IPS-20b (cell line): ENCODE results near the gene CPNE8.

Source experiments
- H3K27ac ChIP-seq: one replicate; pipeline ENCODE4 v1.5.1; 2013; ENCODE audit warnings: low read length
- H3K27me3 ChIP-seq: 2 replicates; pipeline ENCODE4 v1.6.1; 2013; ENCODE audit warnings: mild to moderate bottlenecking, low read length, inconsistent platforms; ENCODE audit not compliant: insufficient read depth
- H3K36me3 ChIP-seq: 2 replicates; pipeline ENCODE4 v1.6.1; 2013; ENCODE audit warnings: low read depth, mild to moderate bottlenecking, inconsistent platforms, low read length, moderate library complexity; ENCODE audit not compliant: insufficient read depth
- H3K4me1 ChIP-seq: 2 replicates; pipeline ENCODE4 v1.6.1; 2013; ENCODE audit warnings: mild to moderate bottlenecking, control low read depth, inconsistent platforms, low read length, moderate library complexity; ENCODE audit not compliant: insufficient read depth
- H3K4me3 ChIP-seq: 2 replicates; pipeline ENCODE4 v1.5.1; 2013; ENCODE audit warnings: mild to moderate bottlenecking, low read length, inconsistent platforms
- H3K9ac ChIP-seq: 2 replicates; pipeline ENCODE4 v1.6.1; 2013; ENCODE audit warnings: low read depth, mild to moderate bottlenecking, inconsistent platforms, low read length, moderate library complexity
- H3K9me3 ChIP-seq: 2 replicates; pipeline ENCODE4 v1.6.1; 2013; ENCODE audit warnings: mild to moderate bottlenecking, low read depth, low read length, inconsistent platforms; ENCODE audit not compliant: insufficient read depth

The CPNE8 gene

DNA sequence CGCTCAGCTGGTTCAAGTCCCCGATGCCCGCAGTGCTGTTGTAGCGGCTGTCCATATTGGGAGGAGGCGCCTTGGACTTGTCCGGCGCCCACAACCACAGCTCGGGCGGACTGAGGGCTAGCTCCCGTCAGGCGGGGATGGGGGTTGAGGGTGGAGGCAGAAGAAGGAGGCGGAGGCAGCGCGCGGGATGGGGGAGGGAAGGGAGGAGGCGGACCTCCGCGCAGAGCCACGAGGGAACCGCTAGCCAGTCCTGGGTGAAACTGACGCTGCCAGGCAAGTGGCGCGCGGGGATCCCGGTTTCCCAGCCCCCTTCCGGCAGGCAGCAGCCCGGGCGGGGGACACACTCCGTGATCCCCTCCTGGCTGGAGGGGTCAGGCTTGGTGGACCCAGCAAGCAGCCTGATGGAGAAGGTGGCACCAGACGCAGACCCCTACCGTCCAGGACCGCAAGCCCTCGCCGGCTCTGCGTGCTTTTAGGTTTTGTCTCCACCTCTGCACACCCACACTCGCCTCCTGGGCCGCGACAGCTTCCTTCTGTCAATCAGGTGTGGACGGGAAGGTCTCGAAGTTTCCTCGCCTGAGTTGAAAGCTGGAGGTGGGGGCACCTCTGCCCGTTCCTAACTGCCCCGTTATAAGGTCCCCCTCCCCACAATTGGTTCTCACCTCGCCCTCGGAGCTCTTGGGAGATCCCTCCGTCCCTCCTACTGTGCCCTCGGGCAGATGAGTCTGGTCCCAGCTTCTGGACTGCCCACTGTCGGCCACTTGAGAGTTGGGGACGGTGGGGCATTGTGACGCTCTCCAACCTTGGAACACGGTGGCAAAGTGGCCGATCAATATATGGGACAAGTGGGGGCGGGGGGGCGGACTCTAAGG is at the start of gene CPNE8:
Gene CPNE8 (minus strand): TSS at position 112 of the 872 bp plus-strand sequence. CDS start 57 bp downstream, at position 55.
- H3K9me3 ChIP-seq = no peaks in the 10 kb centered on the region
- no peaks in the 10 kb centered on the region for H3K36me3 ChIP-seq
- H3K4me1 ChIP-seq = peaks cover 13% of the 10 kb centered on the region; the same call in 1 of the 2 replicates
- peak within 1 kb of the TSS; percentile 83; the same call in 1 of the 2 replicates for H3K9ac ChIP-seq
- H3K27me3 ChIP-seq = peaks cover 13% of the 10 kb centered on the region; the same call in 1 of the 2 replicates
- H3K4me3 ChIP-seq = peak within 1 kb of the TSS; percentile 86
- no peak within 1 kb of the TSS for H3K27ac ChIP-seq

DNA sequence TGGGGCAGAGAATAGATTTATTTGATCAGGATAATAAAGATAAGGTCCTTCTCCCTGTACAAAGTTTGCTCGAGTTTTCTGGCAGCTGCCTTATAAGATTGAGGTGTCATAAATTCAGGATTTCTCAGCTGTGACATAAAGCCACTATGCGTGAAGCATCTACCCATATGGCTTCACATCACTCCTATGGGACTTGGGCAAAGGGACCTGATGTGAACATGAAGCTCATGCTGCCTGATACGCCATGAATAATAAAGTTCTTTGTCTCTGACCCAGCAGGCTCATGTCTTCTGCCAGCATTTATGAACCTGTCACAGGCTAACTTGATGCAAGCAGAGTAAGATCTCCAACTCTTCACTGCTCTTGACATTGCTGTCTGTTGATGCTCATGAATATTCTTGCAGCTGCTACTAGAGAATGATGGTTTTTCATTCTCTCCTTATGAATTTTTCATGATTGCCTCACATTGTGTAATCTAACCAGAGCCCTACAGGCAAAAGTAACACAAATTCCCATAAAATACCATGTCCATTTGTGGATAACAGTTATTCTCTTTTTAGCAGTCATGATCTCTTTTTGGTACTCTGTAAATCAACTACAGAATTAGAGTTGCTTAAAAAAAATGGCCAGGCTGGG is 49.0 kb upstream of the CPNE8 start:
- H3K4me1 ChIP-seq = no peaks in the 10 kb centered on the region
- no peaks in the 10 kb centered on the region for H3K36me3 ChIP-seq
- no peak overlapping the region for H3K27ac ChIP-seq
- no peak overlapping the region for H3K9ac ChIP-seq
- H3K27me3 ChIP-seq = no peaks in the 10 kb centered on the region
- no peaks in the 10 kb centered on the region for H3K9me3 ChIP-seq
- no peak overlapping the region for H3K4me3 ChIP-seq

GRCh38 chr12:38949363-38949762 is 44.0 kb upstream of the CPNE8 start:
- no peaks in the 10 kb centered on the region for H3K9me3 ChIP-seq
- H3K36me3 ChIP-seq = no peaks in the 10 kb centered on the region
- H3K9ac ChIP-seq = no peak overlapping the region
- H3K4me1 ChIP-seq = no peaks in the 10 kb centered on the region
- no peak overlapping the region for H3K4me3 ChIP-seq
- no peaks in the 10 kb centered on the region for H3K27me3 ChIP-seq
- H3K27ac ChIP-seq = no peak overlapping the region

- H3K27me3 ChIP-seq = no peaks in the 10 kb centered on the region
- H3K9me3 ChIP-seq = no peaks in the 10 kb centered on the region; the same call in 1 of the 2 replicates
- no peak overlapping the region for H3K4me3 ChIP-seq
- H3K9ac ChIP-seq = no peak overlapping the region
- no peak overlapping the region for H3K27ac ChIP-seq
- H3K4me1 ChIP-seq = no peaks in the 10 kb centered on the region
- H3K36me3 ChIP-seq = no peaks in the 10 kb centered on the region
Observed at GRCh38 chr12:38934686-38935085, 29.3 kb upstream of the CPNE8 start.

GRCh38 chr12:38934078-38934584 is 28.7 kb upstream of the CPNE8 start:
- no peak overlapping the region for H3K4me3 ChIP-seq
- no peak overlapping the region for H3K27ac ChIP-seq
- H3K9me3 ChIP-seq = no peaks in the 10 kb centered on the region; the same call in 1 of the 2 replicates
- H3K9ac ChIP-seq = no peak overlapping the region
- no peaks in the 10 kb centered on the region for H3K27me3 ChIP-seq
- no peaks in the 10 kb centered on the region for H3K36me3 ChIP-seq
- no peaks in the 10 kb centered on the region for H3K4me1 ChIP-seq

GRCh38 chr12:38932320-38932719 is 26.9 kb upstream of the CPNE8 start:
- Histone ChIP-seq H3K4me1 (no peaks in the 10 kb centered on the region), H3K9me3 (no peaks in the 10 kb centered on the region; the same call in 1 of the 2 replicates), H3K4me3 (no peak overlapping the region), H3K36me3 (no peaks in the 10 kb centered on the region), H3K27me3 (no peaks in the 10 kb centered on the region), H3K27ac (no peak overlapping the region), H3K9ac (no peak overlapping the region)

DNA sequence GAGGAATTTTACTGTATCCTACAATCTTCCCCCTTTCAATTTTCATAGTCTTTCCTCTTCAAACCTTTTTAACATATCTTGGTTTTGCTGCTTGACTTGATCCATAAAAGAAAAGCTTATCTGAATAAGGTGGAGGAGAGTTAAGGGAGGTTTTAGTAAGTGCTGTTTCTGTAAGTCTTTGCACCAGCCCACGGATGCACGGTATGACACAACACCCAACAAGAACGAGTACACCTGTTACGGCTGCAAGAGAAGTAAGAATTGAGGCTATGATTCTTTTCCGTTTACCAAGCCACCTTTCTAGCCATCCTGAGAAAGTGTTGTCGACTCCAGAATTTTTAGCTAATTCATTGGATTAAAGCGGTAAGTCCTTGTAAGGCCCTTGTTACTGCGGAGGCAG is 26.1 kb upstream of the CPNE8 start:
- no peaks in the 10 kb centered on the region for H3K4me1 ChIP-seq
- no peak overlapping the region for H3K27ac ChIP-seq
- H3K9ac ChIP-seq = no peak overlapping the region
- H3K27me3 ChIP-seq = no peaks in the 10 kb centered on the region
- H3K4me3 ChIP-seq = no peak overlapping the region
- no peaks in the 10 kb centered on the region for H3K9me3 ChIP-seq
- no peaks in the 10 kb centered on the region for H3K36me3 ChIP-seq

- Histone ChIP-seq H3K4me3 (no peak overlapping the region), H3K9me3 (no peaks in the 10 kb centered on the region), H3K4me1 (no peaks in the 10 kb centered on the region), H3K27me3 (no peaks in the 10 kb centered on the region), H3K9ac (no peak overlapping the region), H3K27ac (no peak overlapping the region), H3K36me3 (no peaks in the 10 kb centered on the region)
Observed at GRCh38 chr12:38930990-38931389, 25.6 kb upstream of the CPNE8 start.

DNA sequence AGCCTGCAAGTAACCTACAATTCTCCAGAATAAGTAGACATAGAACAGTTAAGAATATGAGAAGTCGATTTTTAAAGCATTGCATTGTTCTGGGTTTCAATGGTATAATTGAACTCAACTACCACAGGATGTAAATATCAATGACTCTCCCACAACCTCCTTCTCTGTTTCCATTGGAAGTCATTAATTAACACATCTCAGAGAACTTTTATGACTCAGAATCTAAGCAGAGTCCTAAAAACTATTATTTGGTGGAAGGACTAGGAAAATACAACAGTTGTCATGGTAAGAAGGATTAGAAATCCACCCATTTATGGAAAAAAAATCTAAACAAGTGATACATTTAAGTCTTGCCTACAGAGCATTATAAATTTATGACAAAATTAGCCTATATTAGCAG is 21.1 kb upstream of the CPNE8 start:
- H3K27me3 ChIP-seq = no peaks in the 10 kb centered on the region
- H3K9ac ChIP-seq = no peak overlapping the region
- H3K4me3 ChIP-seq = no peak overlapping the region

GRCh38 chr12:38921025-38921677 is 15.8 kb upstream of the CPNE8 start:
- Histone ChIP-seq H3K9me3 (no peaks in the 10 kb centered on the region), H3K36me3 (no peaks in the 10 kb centered on the region), H3K27me3 (no peaks in the 10 kb centered on the region), H3K9ac (no peak overlapping the region), H3K4me1 (no peaks in the 10 kb centered on the region), H3K4me3 (no peak overlapping the region), H3K27ac (no peak overlapping the region)

More for the DNA sequence above, 21.1 kb upstream of the CPNE8 start:
- H3K36me3 ChIP-seq = no peaks in the 10 kb centered on the region
- no peaks in the 10 kb centered on the region for H3K4me1 ChIP-seq
- H3K9me3 ChIP-seq = no peaks in the 10 kb centered on the region
- no peak overlapping the region for H3K27ac ChIP-seq

DNA sequence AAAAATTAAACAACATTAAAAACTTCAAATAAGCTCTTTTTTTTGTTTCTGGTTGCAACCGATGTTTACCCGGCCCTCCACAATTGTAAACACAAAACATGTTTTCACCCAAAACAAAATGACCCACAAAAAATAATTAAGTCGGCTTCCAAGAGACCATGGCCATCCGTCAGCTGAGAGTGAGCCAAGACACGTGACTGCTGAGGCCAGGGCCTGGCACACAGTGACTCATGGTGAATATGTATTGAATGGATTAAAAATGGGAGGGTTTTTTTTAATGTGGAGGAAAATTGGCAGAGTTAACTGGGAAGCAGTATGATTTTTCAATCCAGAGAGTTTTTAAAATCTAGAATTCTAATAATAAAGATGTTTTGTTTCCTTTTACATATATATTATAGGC is 13.8 kb upstream of the CPNE8 start:
- H3K36me3 ChIP-seq = no peaks in the 10 kb centered on the region
- H3K27ac ChIP-seq = no peak overlapping the region
- H3K4me1 ChIP-seq = no peaks in the 10 kb centered on the region
- H3K4me3 ChIP-seq = no peak overlapping the region
- H3K27me3 ChIP-seq = no peaks in the 10 kb centered on the region
- H3K9me3 ChIP-seq = no peaks in the 10 kb centered on the region
- no peak overlapping the region for H3K9ac ChIP-seq
